A673 (cell line): ENCODE measurements around the gene GLI3.

Experiments used
- CTCF ChIP-seq: fragments of 300-800, 200-600 bp; sonication (generic); conservative IDR thresholded peaks from 2 replicates; pipeline ENCODE4 v1.5.1; 2017; ENCODE audit warnings: low read depth, mild to moderate bottlenecking, antibody characterized with exemption, low read length, moderate library complexity, mixed read lengths
- EZH2 ChIP-seq: fragments of 200-600 bp; sonication (generic); IDR thresholded peaks from 2 replicates; pipeline ENCODE4 v1.6.1; 2017; ENCODE audit warnings: borderline replicate concordance, low read depth, mild to moderate bottlenecking, mixed read lengths, antibody characterized with exemption, low read length; ENCODE audit not compliant: poor library complexity, severe bottlenecking

DNA sequence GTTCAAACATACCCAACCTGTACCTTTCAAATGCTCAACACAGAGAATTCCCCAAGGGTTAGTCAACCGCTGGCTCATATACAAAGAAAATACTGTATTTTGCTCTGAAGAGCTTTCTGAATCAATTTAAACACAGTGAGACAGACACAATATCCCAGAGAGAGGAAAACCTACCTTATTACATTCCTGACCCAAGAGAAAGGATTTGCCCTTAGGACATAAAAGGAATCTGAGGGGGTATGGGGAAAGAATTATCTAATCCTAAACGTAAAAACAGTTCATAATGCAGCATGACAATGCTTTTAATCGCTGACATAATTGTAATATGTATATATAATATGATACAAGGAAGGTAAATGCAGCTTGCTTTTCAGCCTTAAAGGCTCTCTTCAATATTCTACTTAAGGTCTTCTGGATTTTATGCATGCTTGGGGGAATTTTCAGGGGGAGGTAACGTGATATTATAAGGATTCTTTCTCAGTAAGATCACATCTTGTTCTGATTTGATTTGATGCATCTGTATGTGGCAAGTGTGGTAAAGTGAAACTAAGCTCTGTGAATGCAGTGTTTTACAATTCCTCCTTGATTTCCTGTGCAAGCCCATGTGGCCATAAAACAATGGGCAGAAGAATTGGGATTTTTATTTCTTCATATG, 240.5 kb downstream of the GLI3 start:
- TF ChIP-seq CTCF (no peak), EZH2 (no peak)
